ENCODE results near the gene PTPRT. TPM values are rescaled to one million over a fixed set of nuclear protein-coding genes. Genes with fewer than 3 reads are reported as not detected.

The PTPRT gene
- total RNA-seq, 1 experiment from 2014 or later: not detected

DNA sequence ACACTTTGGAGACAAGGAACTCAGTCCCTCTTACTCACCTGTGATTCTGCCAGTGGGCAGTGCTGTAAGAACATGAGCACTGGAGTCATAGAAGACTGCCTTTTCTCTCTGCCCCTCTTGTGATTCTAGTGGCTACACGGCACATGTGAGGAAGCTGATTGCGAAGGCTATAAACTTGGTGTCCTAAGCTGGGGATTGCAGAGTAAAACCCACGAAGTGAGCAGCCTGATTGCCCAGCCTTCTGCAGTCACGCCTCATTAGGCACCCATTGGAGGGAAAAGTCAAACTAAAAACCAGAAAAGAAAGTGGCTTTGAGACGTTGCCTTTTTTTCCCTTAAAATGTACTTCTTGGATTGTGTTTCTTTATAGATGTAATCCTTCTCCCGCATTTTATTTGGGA is 823.1 kb downstream of the PTPRT start:
- no TSS peak for BruUV-seq (replicated peaks)
- Histone ChIP-seq H3K27ac (ENCODE audit: low read depth, low read length, poor library complexity, severe bottlenecking) (no peak overlapping the region), H3K27me3 (replicated peaks; ENCODE audit: insufficient read depth, low read depth, low read length, poor library complexity) (peaks cover 4% of the 10 kb centered on the region), H3K4me1 (ENCODE audit: insufficient read depth, low read length, poor library complexity, severe bottlenecking) (no peaks in the 10 kb centered on the region), H3K4me3 (ENCODE audit: low read depth, low read length, poor library complexity, severe bottlenecking) (no peak overlapping the region), H3K36me3 (ENCODE audit: insufficient read depth, low read length, poor library complexity, severe bottlenecking) (no peaks in the 10 kb centered on the region), H3K9me3 (ENCODE audit: low read depth, low read length, poor library complexity, severe bottlenecking) (no peaks in the 10 kb centered on the region)
- no peak for DNase-seq (ENCODE audit: low spot score)
- intact Hi-C loops (cut with micrococcal nuclease; ENCODE audit: unreplicated experiment): no loop called here
- POLR2A ChIA-PET (ENCODE audit: low non-redundant PET): no interaction called here
- TF ChIP-seq, protein P1, sequence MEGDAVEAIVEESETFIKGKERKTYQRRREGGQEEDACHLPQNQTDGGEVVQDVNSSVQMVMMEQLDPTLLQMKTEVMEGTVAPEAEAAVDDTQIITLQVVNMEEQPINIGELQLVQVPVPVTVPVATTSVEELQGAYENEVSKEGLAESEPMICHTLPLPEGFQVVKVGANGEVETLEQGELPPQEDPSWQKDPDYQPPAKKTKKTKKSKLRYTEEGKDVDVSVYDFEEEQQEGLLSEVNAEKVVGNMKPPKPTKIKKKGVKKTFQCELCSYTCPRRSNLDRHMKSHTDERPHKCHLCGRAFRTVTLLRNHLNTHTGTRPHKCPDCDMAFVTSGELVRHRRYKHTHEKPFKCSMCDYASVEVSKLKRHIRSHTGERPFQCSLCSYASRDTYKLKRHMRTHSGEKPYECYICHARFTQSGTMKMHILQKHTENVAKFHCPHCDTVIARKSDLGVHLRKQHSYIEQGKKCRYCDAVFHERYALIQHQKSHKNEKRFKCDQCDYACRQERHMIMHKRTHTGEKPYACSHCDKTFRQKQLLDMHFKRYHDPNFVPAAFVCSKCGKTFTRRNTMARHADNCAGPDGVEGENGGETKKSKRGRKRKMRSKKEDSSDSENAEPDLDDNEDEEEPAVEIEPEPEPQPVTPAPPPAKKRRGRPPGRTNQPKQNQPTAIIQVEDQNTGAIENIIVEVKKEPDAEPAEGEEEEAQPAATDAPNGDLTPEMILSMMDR (conservative IDR thresholded peaks at IDR 0.05; ENCODE audit: low read depth, low read length): no peak
- TF ChIP-seq EZH2 (IDR thresholded peaks at IDR 0.05; ENCODE audit: borderline replicate concordance, low read depth, low read length, poor library complexity, severe bottlenecking): no peak
- CTCF ChIA-PET: no interaction called here

DNA sequence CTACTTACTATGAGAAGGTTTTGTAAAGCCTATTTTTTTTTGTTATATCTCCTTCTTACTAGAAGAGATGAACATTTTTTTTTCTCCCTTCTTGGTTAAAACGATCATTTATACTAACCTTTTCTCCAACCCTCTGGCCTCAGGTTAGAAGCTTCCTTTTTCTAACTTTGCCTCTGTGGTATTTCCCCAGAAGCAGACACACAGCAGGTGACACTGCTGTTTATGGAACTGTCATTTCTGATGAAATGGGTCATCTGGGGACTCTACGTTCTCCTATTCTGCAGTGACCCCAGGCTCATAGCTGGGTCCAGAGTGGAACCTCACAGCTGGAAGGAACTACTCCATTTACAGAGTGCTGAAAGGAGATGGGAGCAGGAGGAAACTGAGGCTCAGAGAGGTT is 825.3 kb downstream of the PTPRT start:
- intact Hi-C loops (cut with micrococcal nuclease; ENCODE audit: unreplicated experiment): no loop called here
- Histone ChIP-seq H3K27ac (ENCODE audit: low read depth, low read length, poor library complexity, severe bottlenecking) (no peak overlapping the region), H3K27me3 (replicated peaks; ENCODE audit: insufficient read depth, low read depth, low read length, poor library complexity) (peaks cover 12% of the 10 kb centered on the region), H3K9me3 (ENCODE audit: low read depth, low read length, poor library complexity, severe bottlenecking) (no peaks in the 10 kb centered on the region), H3K4me3 (ENCODE audit: low read depth, low read length, poor library complexity, severe bottlenecking) (no peak overlapping the region), H3K36me3 (ENCODE audit: insufficient read depth, low read length, poor library complexity, severe bottlenecking) (no peaks in the 10 kb centered on the region), H3K4me1 (ENCODE audit: insufficient read depth, low read length, poor library complexity, severe bottlenecking) (no peaks in the 10 kb centered on the region)
- ChIA-PET CTCF (no interaction called here), POLR2A (ENCODE audit: low non-redundant PET) (no interaction called here)
- BruUV-seq (replicated peaks): no TSS peak
- TF ChIP-seq EZH2 (IDR thresholded peaks at IDR 0.05; ENCODE audit: borderline replicate concordance, low read depth, low read length, poor library complexity, severe bottlenecking): no peak
- TF ChIP-seq, protein P1 (conservative IDR thresholded peaks at IDR 0.05; ENCODE audit: low read depth, low read length): no peak
- DNase-seq (ENCODE audit: low spot score): no peak

DNA sequence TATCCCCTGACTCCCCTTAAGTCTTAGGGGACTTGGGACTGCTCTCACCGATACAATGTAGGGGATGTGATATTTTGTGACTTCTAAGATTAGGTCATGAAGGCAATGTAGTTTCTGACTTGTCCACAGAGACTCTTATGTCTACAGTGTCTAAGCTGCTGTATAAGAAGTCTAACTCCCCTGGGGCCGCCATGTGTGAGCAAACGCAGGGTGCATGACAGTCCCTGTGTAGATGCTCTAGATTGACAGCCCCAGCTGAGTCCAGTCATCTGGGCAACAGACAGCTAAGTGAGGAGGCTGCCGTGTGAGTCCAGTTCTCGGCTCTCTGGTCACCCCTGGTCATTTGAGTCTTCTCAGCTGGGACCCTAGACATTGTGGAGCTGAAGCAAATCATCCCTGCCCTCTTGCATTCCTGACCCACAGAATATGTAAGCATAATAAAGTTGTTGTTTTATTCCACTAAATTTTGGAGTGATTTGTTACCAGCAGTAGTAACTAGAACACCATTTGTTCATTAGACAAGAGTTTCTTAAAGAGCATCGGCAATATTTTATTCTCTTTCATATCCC is 828.2 kb downstream of the PTPRT start:
- H3K27me3 ChIP-seq (replicated peaks; ENCODE audit: insufficient read depth, low read depth, low read length, poor library complexity): peaks cover 10% of the 10 kb centered on the region
- no peak overlapping the region for H3K4me3 ChIP-seq (ENCODE audit: low read depth, low read length, poor library complexity, severe bottlenecking)
- BruUV-seq (replicated peaks): no TSS peak
- no peak for DNase-seq (ENCODE audit: low spot score)
- no peaks in the 10 kb centered on the region for H3K36me3 ChIP-seq (ENCODE audit: insufficient read depth, low read length, poor library complexity, severe bottlenecking)
- TF ChIP-seq, protein P1 (conservative IDR thresholded peaks at IDR 0.05; ENCODE audit: low read depth, low read length): no peak
- no peak for TF ChIP-seq EZH2 (IDR thresholded peaks at IDR 0.05; ENCODE audit: borderline replicate concordance, low read depth, low read length, poor library complexity, severe bottlenecking)
- intact Hi-C loops (cut with micrococcal nuclease; ENCODE audit: unreplicated experiment): no loop called here
- POLR2A ChIA-PET (ENCODE audit: low non-redundant PET): no interaction called here
- no peak overlapping the region for H3K27ac ChIP-seq (ENCODE audit: low read depth, low read length, poor library complexity, severe bottlenecking)
- no peaks in the 10 kb centered on the region for H3K4me1 ChIP-seq (ENCODE audit: insufficient read depth, low read length, poor library complexity, severe bottlenecking)
- H3K9me3 ChIP-seq (ENCODE audit: low read depth, low read length, poor library complexity, severe bottlenecking): no peaks in the 10 kb centered on the region
- CTCF ChIA-PET: no interaction called here
